Endothelial cell of umbilical vein (primary cell): ENCODE measurements around the gene POLR2F.

Experiments
- CTCF ChIP-seq, 2 donors: IDR thresholded peaks; 1 replicate in 1 of 2; 2 replicates in 1 of 2; pipeline ENCODE4 v1.5.1; 2011; ENCODE audit warnings: low read length in 2 of 2, mild to moderate bottlenecking in 2 of 2, moderate library complexity in 2 of 2, control low read depth in 1 of 2, inconsistent platforms in 1 of 2, low read depth in 1 of 2; ENCODE audit not compliant: insufficient read depth in 1 of 2; ENCODE audit errors: extremely low read depth in 1 of 2
- EZH2 ChIP-seq: IDR thresholded peaks from 2 replicates; pipeline ENCODE4 v1.6.1; 2012; ENCODE audit warnings: borderline replicate concordance, low read depth, mild to moderate bottlenecking, moderate library complexity, low read length, inconsistent platforms; ENCODE audit not compliant: severe bottlenecking
- POLR2A ChIP-seq: IDR thresholded peaks from 2 replicates; pipeline ENCODE4 v1.6.1; 2012; ENCODE audit warnings: low read depth, mild to moderate bottlenecking, control low read depth, low read length
- TF ChIP-seq, protein P1 (sequence below): IDR thresholded peaks from 2 replicates; pipeline ENCODE4 v1.6.1; 2011; ENCODE audit not compliant: insufficient read depth, insufficient read length

DNA sequence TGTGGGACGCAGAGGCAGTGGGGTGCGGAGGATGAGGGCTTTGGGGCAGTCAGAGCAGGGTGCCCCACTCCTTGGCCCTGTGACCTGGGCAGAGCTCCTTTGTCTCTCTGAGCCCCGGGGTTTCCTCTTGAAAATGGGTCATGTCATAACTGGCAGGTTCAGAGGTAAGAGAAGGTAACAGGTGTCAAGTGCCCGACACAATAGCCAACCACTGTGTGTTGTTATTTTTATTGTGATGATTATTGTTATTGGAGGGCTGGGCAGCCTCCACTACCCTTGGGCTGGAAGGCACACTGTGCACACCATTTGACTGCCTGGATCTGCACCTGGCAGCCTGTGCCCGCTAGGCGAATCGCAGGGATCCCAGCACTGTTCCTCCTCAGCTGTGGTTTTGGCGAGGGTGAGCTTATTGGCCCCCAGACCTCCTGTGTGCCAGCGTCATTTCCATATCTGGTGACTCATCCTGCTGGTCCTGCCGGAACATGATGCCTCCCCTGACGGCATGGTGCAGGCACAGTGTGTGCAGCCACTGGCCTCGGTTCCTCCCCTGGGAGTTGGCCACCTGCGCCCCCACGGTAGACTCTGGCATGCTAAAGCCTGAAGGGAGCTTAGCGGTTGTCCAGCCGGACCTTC is 46.3 kb downstream of the POLR2F start:
- TF ChIP-seq, protein P1, sequence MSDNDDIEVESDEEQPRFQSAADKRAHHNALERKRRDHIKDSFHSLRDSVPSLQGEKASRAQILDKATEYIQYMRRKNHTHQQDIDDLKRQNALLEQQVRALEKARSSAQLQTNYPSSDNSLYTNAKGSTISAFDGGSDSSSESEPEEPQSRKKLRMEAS, result no peak
- TF ChIP-seq CTCF (IDR thresholded peaks at IDR 0.05; ENCODE audit: extremely low read depth in 1 of 2, insufficient read depth in 1 of 2, low read depth in 1 of 2, low read length in 2 of 2) (no peak), POLR2A (no peak), EZH2 (no peak)
